ENCODE results near the gene STMN1.

DNA sequence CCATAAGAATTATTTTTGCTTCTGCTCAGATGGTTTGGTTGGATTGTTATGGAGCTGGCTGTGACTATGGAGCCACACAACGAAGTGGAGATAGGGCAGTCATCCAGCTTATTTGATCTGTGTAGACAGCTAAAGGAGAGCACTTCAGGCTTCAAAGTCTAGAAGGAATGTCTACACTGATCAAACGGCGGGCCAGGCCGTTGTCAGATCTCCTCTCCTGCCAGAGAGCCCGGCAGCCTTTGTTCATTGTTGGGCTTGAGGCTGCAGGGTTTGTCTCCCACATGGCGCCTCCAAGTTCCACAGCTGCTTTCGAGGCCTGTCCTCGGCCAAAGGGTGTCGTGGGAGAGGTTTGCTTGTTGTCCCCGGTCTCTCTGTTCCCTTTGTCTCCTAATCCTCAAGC lies 2.8 kb upstream of the STMN1 start:
- TF ChIP-seq, protein P1, sequence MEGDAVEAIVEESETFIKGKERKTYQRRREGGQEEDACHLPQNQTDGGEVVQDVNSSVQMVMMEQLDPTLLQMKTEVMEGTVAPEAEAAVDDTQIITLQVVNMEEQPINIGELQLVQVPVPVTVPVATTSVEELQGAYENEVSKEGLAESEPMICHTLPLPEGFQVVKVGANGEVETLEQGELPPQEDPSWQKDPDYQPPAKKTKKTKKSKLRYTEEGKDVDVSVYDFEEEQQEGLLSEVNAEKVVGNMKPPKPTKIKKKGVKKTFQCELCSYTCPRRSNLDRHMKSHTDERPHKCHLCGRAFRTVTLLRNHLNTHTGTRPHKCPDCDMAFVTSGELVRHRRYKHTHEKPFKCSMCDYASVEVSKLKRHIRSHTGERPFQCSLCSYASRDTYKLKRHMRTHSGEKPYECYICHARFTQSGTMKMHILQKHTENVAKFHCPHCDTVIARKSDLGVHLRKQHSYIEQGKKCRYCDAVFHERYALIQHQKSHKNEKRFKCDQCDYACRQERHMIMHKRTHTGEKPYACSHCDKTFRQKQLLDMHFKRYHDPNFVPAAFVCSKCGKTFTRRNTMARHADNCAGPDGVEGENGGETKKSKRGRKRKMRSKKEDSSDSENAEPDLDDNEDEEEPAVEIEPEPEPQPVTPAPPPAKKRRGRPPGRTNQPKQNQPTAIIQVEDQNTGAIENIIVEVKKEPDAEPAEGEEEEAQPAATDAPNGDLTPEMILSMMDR (conservative IDR thresholded peaks at IDR 0.05; ENCODE audit: low read depth, low read length): no peak
- no peak for TF ChIP-seq EZH2 (IDR thresholded peaks at IDR 0.05; ENCODE audit: borderline replicate concordance, low read depth, low read length, poor library complexity, severe bottlenecking)
